ENCODE results near the gene YIF1A. TPM values are rescaled to one million over a fixed set of nuclear protein-coding genes. Genes with fewer than 3 reads are reported as not detected.
"Not testable (repeated sequence)": the region's sequence is repeated elsewhere in the genome, so short reads cannot be mapped to it uniquely, and the experiment has no call there.

YIF1A gene
- total and polyA plus RNA-seq, 10 donors: 34.7 to 60.1 (median 47.9) TPM

GRCh38 chr11:66311965-66312548 is 23.1 kb upstream of the YIF1A start:
- H3K4me1 ChIP-seq: peaks cover 5 to 59% (median 31%) of the 10 kb centered on the region in 6 donors
- peak; percentile 98 for DNase-seq
- peak overlapping the region; percentile 38 to 77 (median 55) for H3K4me3 ChIP-seq
- no peaks in the 10 kb centered on the region for H3K36me3 ChIP-seq
- peaks cover 0 to 17% (median 0%) of the 10 kb centered on the region in 7 donors for H3K27me3 ChIP-seq (replicated peaks in 1 of 7)
- H3K27ac ChIP-seq: peak overlapping the region; percentile 83 to 93 (median 90)
- WGBS, 5 donors: 0 to 1% (median 1%) methylated on average over 37 to 44 of the region's 44 CpGs
- TF ChIP-seq POLR2AphosphoS5 (IDR thresholded peaks at IDR 0.05) (peak; percentile 80 to 87 (median 85)), POLR2A (IDR thresholded peaks at IDR 0.05) (no peak), CTCF (IDR thresholded peaks at IDR 0.05 in 8 of 11, conservative IDR thresholded peaks at IDR 0.05 in 3 of 11) (peak in 8 of 11 experiments; percentile 49 to 96 (median 93))
- no peaks in the 10 kb centered on the region for H3K9me3 ChIP-seq
- intact Hi-C loops (cut with DNase I; ENCODE audit: low total_unique reads): loop anchor here (2.0 to 5.0 kb wide), 2 partner anchors 17 to 75 kb away; no protein-coding TSS in a partner anchor

GRCh38 chr11:66311470-66311964 is 22.6 kb upstream of the YIF1A start:
- peak overlapping the region; percentile 83 to 93 (median 90) for H3K27ac ChIP-seq
- peaks cover 0 to 12% (median 0%) of the 10 kb centered on the region in 7 donors for H3K27me3 ChIP-seq (replicated peaks in 1 of 7)
- no peaks in the 10 kb centered on the region for H3K9me3 ChIP-seq
- WGBS, 5 donors: 20 to 33% (median 28%) methylated on average over 17 to 26 of the region's 26 CpGs
- TF ChIP-seq CTCF (IDR thresholded peaks at IDR 0.05 in 8 of 11, conservative IDR thresholded peaks at IDR 0.05 in 3 of 11): peak in 6 of 11 experiments; percentile 88 to 95 (median 93)
- TF ChIP-seq POLR2AphosphoS5 (IDR thresholded peaks at IDR 0.05): no peak
- no peak for TF ChIP-seq POLR2A (IDR thresholded peaks at IDR 0.05)
- H3K36me3 ChIP-seq: no peaks in the 10 kb centered on the region
- H3K4me1 ChIP-seq: peaks cover 5 to 53% (median 25%) of the 10 kb centered on the region in 6 donors
- H3K4me3 ChIP-seq: peak overlapping the region; percentile 38 to 77 (median 55)
- intact Hi-C loops (cut with DNase I; ENCODE audit: low total_unique reads): loop anchor here (5.0 kb wide), 1 partner anchor 76 kb away; no protein-coding TSS in a partner anchor
- no peak for DNase-seq

- Histone ChIP-seq H3K4me1 (peaks cover 5 to 47% (median 22%) of the 10 kb centered on the region in 6 donors), H3K27ac (peak overlapping the region in 1 of 8 donors; percentile 91)
- H3K4me3 ChIP-seq; H3K27me3 ChIP-seq (replicated peaks in 1 of 7); DNase-seq; H3K9me3 ChIP-seq; H3K36me3 ChIP-seq: not testable (repeated sequence)
- intact Hi-C loops (cut with DNase I; ENCODE audit: low total_unique reads): loop anchor here (5.0 kb wide), 1 partner anchor 76 kb away; no protein-coding TSS in a partner anchor
- WGBS, 5 donors: 83 to 90% (median 87%) methylated on average over 18 of the region's 18 CpGs
Measured at GRCh38 chr11:66310803-66311440, 22.0 kb upstream of the YIF1A start.

GRCh38 chr11:66310324-66310723 is 21.4 kb upstream of the YIF1A start:
- Histone ChIP-seq H3K27ac (no peak overlapping the region), H3K36me3 (no peaks in the 10 kb centered on the region), H3K27me3 (replicated peaks in 1 of 7) (no peaks in the 10 kb centered on the region), H3K4me1 (peaks cover 5 to 41% (median 22%) of the 10 kb centered on the region in 6 donors), H3K9me3 (no peaks in the 10 kb centered on the region), H3K4me3 (no peak overlapping the region)
- WGBS, 5 donors: 86 to 88% (median 86%) methylated on average over 8 of the region's 8 CpGs
- DNase-seq: no peak
- TF ChIP-seq CTCF (IDR thresholded peaks at IDR 0.05 in 8 of 11, conservative IDR thresholded peaks at IDR 0.05 in 3 of 11) (no peak), POLR2AphosphoS5 (IDR thresholded peaks at IDR 0.05) (no peak)
- intact Hi-C loops (cut with DNase I; ENCODE audit: low total_unique reads): loop anchor here (5.0 kb wide), 1 partner anchor 77 kb away; no protein-coding TSS in a partner anchor
